22Rv1 (cell line): Measurements from ENCODE around the gene STIL.

Experiments used
- ZFX ChIP-seq: fragments of 450-650 bp; IDR thresholded peaks from 2 replicates; pipeline ENCODE4 v1.6.1; 2017; ENCODE audit warnings: antibody characterized with exemption, borderline replicate concordance
- TF ChIP-seq, protein P1 (sequence below): fragments of 450-650 bp; IDR thresholded peaks from 2 replicates; pipeline ENCODE4 v1.5.1; 2017; ENCODE audit warnings: mild to moderate bottlenecking

DNA sequence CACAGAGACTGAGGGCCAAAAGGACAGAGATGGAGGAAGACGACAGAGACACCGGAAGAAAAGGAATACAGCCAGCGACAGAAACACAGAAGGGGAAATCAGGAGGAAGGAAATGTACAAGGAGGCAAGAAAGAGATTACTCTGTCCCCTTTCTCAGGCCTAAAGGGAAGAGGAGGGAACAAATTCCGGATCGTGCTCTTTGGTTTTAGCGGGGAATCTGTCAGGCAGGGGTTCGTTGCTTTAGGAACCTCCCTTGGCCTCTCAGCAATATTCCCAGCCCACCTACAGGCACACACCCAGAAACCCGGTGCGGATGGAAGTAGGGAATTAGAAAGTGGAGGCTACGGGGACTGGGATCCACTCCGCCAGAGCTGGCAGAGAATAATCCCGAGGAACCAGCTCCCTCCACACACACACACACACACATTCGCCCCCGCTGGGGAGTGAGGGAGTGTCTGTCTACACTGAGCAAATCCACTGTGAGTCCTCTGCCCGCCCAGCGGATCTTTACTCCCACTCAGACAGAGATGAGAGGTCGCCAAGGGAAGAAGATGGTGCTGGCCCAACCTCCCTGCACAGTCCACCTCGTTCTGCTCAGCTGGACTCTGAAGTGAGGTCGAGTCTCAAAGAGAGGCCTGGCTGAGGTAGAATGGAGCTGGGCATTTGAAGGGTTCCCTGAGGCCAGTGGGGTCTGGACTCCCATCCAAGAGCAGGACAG, 87.7 kb downstream of the STIL start:
- TF ChIP-seq, protein P1, sequence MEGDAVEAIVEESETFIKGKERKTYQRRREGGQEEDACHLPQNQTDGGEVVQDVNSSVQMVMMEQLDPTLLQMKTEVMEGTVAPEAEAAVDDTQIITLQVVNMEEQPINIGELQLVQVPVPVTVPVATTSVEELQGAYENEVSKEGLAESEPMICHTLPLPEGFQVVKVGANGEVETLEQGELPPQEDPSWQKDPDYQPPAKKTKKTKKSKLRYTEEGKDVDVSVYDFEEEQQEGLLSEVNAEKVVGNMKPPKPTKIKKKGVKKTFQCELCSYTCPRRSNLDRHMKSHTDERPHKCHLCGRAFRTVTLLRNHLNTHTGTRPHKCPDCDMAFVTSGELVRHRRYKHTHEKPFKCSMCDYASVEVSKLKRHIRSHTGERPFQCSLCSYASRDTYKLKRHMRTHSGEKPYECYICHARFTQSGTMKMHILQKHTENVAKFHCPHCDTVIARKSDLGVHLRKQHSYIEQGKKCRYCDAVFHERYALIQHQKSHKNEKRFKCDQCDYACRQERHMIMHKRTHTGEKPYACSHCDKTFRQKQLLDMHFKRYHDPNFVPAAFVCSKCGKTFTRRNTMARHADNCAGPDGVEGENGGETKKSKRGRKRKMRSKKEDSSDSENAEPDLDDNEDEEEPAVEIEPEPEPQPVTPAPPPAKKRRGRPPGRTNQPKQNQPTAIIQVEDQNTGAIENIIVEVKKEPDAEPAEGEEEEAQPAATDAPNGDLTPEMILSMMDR, result no peak
- no peak for TF ChIP-seq ZFX
